HCT116 (cell line): ENCODE measurements around the gene NLRC4. TPM values are rescaled to one million over a fixed set of nuclear protein-coding genes. Genes with fewer than 3 reads are reported as not detected.

ENCODE experiments used
- ATAC-seq: fragments of 200-7000 bp; cut with Tn5 transposase; 2 replicates; pipeline ENCODE4 v1.9.1; 2020; ENCODE audit warnings: mild to moderate bottlenecking, moderate library complexity
- BruUV-seq: library from RNA; stranded (reverse); fragments of 400-500 nt; replicated peaks from 2 replicates; lab custom pipeline; 2021; lab: Mats Ljungman, UMichigan
- CTCF ChIA-PET: fragments of 300-600 bp; sonication (Branson Sonifier 250); formaldehyde crosslinking; loops from one replicate; lab custom pipeline; 2021; ENCODE audit warnings: antibody characterized with exemption; lab: Charles Lee
- POLR2A ChIA-PET: fragments of 300-600, 350-600 bp; sonication (Branson Sonifier 250); formaldehyde crosslinking; loops from one replicate; lab custom pipeline; 2021; ENCODE audit warnings: antibody characterized with exemption; lab: Charles Lee
- RAD21 ChIA-PET, 2 experiments: fragments of 300-600 bp; sonication (Branson Sonifier 250); formaldehyde crosslinking; loops; one replicate each; lab custom pipeline; 2023; ENCODE audit warnings: low total read pairs in 2 of 2; ENCODE audit not compliant: uncharacterized antibody in 2 of 2, unreplicated experiment in 2 of 2, low non-redundant PET in 1 of 2; lab: Charles Lee
- DNase-seq: peaks from one replicate; pipeline ENCODE4 v3.0.0-alpha.2; 2010; ENCODE audit warnings: low read depth, low spot score
- H2AFZ ChIP-seq: fragments of 200-600 bp; shearing (Covaris generic), sonication (generic); 2 replicates; pipeline ENCODE4 v1.6.1; 2017; ENCODE audit warnings: low read depth, mixed run types, mixed read lengths, antibody characterized with exemption, low read length; ENCODE audit not compliant: poor library complexity, severe bottlenecking
- H3K27ac ChIP-seq: 2 replicates; pipeline ENCODE4 v1.5.1; 2012; ENCODE audit warnings: low read depth, low read length
- H3K27me3 ChIP-seq: fragments of 200-600 bp; sonication (generic); 2 replicates; pipeline ENCODE4 v1.6.1; 2016; ENCODE audit warnings: mixed run types, low read length, mixed read lengths; ENCODE audit not compliant: insufficient read depth
- H3K36me3 ChIP-seq, 2 experiments: fragments of 200-500 bp in 1 of 2; fragments of 200-600 bp in 1 of 2; sonication (Bioruptor generic) in 1 of 2; sonication (generic) in 1 of 2; 2 replicates each; pipeline versions ENCODE4 v1.5.1 to v1.6.1; 2014 to 2016; ENCODE audit warnings: low read length in 2 of 2, inconsistent platforms in 1 of 2, mixed read lengths in 1 of 2, mixed run types in 1 of 2; ENCODE audit not compliant: insufficient read depth in 2 of 2, control insufficient read depth in 1 of 2
- H3K4me1 ChIP-seq, 2 experiments: fragments of 200-600 bp in 1 of 2; sonication (generic) in 1 of 2; 2 replicates each; pipeline versions ENCODE4 v1.5.1 to v1.6.1; 2012 to 2017; ENCODE audit warnings: low read length in 2 of 2, inconsistent platforms in 1 of 2, mild to moderate bottlenecking in 1 of 2, mixed read lengths in 1 of 2, mixed run types in 1 of 2, moderate library complexity in 1 of 2; ENCODE audit not compliant: insufficient read depth in 2 of 2, control insufficient read depth in 1 of 2
- H3K4me2 ChIP-seq: fragments of 200-600 bp; sonication (generic); 2 replicates; pipeline ENCODE4 v1.6.1; 2017; ENCODE audit warnings: mixed run types, low read length, mixed read lengths
- H3K4me3 ChIP-seq, 2 experiments: fragments of 200-600 bp in 1 of 2; sonication (generic) in 1 of 2; replicated peaks in 1 of 2; 2 replicates each; pipeline ENCODE4 v1.5.1; 2011 to 2016; ENCODE audit warnings: low read length in 2 of 2, control low read depth in 1 of 2, low read depth in 1 of 2, mild to moderate bottlenecking in 1 of 2, mixed read lengths in 1 of 2, mixed run types in 1 of 2
- H3K79me2 ChIP-seq: fragments of 200-600 bp; sonication (generic); 2 replicates; pipeline ENCODE4 v1.6.1; 2017; ENCODE audit warnings: mild to moderate bottlenecking, mixed run types, low read length, moderate library complexity, mixed read lengths; ENCODE audit not compliant: insufficient read depth
- H3K9ac ChIP-seq: fragments of 200-600 bp; sonication (generic); 2 replicates; pipeline ENCODE4 v1.6.1; 2016; ENCODE audit warnings: low read length, mixed read lengths
- H3K9me2 ChIP-seq: fragments of 200-600 bp; sonication (generic), shearing (Covaris generic); 2 replicates; pipeline ENCODE4 v1.6.1; 2017; ENCODE audit warnings: mixed run types, mild to moderate bottlenecking, moderate library complexity; ENCODE audit not compliant: insufficient read depth
- H3K9me3 ChIP-seq, 2 experiments: fragments of 200-500 bp in 1 of 2; fragments of 200-600 bp in 1 of 2; sonication (Bioruptor generic) in 1 of 2; sonication (generic) in 1 of 2; 2 replicates each; pipeline ENCODE4 v1.6.1; 2014 to 2017; ENCODE audit warnings: low read length in 2 of 2, mixed read lengths in 2 of 2, inconsistent platforms in 1 of 2, low read depth in 1 of 2, mild to moderate bottlenecking in 1 of 2, mixed run types in 1 of 2, moderate library complexity in 1 of 2; ENCODE audit not compliant: control insufficient read depth in 1 of 2, insufficient read depth in 1 of 2
- H4K20me1 ChIP-seq: fragments of 200-600 bp; sonication (generic), shearing (Covaris generic); 2 replicates; pipeline ENCODE4 v1.6.1; 2017; ENCODE audit warnings: mixed run types, mild to moderate bottlenecking, moderate library complexity; ENCODE audit not compliant: insufficient read depth
- ELF1 ChIP-seq: IDR thresholded peaks from 2 replicates; pipeline ENCODE4 v1.6.1; 2012; ENCODE audit warnings: low read depth, borderline replicate concordance
- EZH2 ChIP-seq: fragments of 200-600 bp; sonication (generic); IDR thresholded peaks from 2 replicates; pipeline ENCODE4 v1.6.1; 2017; ENCODE audit warnings: antibody characterized with exemption, mixed run types
- EZH2phosphoT487 ChIP-seq: fragments of 200-600 bp; IDR thresholded peaks from 2 replicates; pipeline ENCODE4 v1.6.1; 2018; ENCODE audit warnings: antibody characterized with exemption, borderline replicate concordance
- FOSL1 ChIP-seq: IDR thresholded peaks from 2 replicates; pipeline ENCODE4 v1.6.1; 2012; ENCODE audit warnings: low read depth
- POLR2A ChIP-seq: IDR thresholded peaks from 2 replicates; pipeline ENCODE4 v1.7.0; 2011; ENCODE audit warnings: borderline replicate concordance; ENCODE audit not compliant: insufficient read depth, insufficient read length; ENCODE audit errors: extremely low read depth
- POLR2AphosphoS5 ChIP-seq: IDR thresholded peaks from 2 replicates; pipeline ENCODE4 v1.6.1; 2011; ENCODE audit warnings: mild to moderate bottlenecking, low read depth, low read length, moderate library complexity
- RAD21 ChIP-seq: IDR thresholded peaks from 2 replicates; pipeline ENCODE4 v1.6.1; 2012; ENCODE audit warnings: low read depth, mild to moderate bottlenecking
- SIN3A ChIP-seq: IDR thresholded peaks from 2 replicates; pipeline ENCODE4 v1.6.1; 2012; ENCODE audit warnings: low read depth
- SP1 ChIP-seq: IDR thresholded peaks from 2 replicates; pipeline ENCODE4 v1.6.1; 2012; ENCODE audit warnings: low read depth
- SRF ChIP-seq: IDR thresholded peaks from 2 replicates; pipeline ENCODE4 v1.6.1; 2012; ENCODE audit warnings: low read depth
- TCF7L2 ChIP-seq: IDR thresholded peaks from 2 replicates; pipeline ENCODE4 v1.7.0; 2011; ENCODE audit warnings: borderline replicate concordance, inconsistent platforms; ENCODE audit not compliant: insufficient read depth, insufficient read length; ENCODE audit errors: extremely low read depth
- YY1 ChIP-seq: IDR thresholded peaks from 2 replicates; pipeline ENCODE4 v1.6.1; 2011; ENCODE audit warnings: low read length, low read depth, moderate library complexity, mild to moderate bottlenecking; ENCODE audit not compliant: insufficient replicate concordance; ENCODE audit errors: extremely low read depth
- ZBTB33 ChIP-seq: IDR thresholded peaks from 2 replicates; pipeline ENCODE4 v1.6.1; 2011; ENCODE audit warnings: mild to moderate bottlenecking, low read length, moderate library complexity; ENCODE audit not compliant: insufficient replicate concordance; ENCODE audit errors: extremely low read depth
- ZNF274 ChIP-seq: fragments of 200-500 bp; sonication (Bioruptor generic); IDR thresholded peaks from 2 replicates; pipeline ENCODE4 v1.6.1; 2014; ENCODE audit warnings: mild to moderate bottlenecking, low read depth, low read length, inconsistent platforms
- intact Hi-C: fragments of 100-400 bp; cut with micrococcal nuclease; formaldehyde crosslinking; loops from 2 replicates; pipeline ENCODE4 v1.10.0; 2022
- total RNA-seq: library from RNA; stranded (reverse); gene quantifications from one replicate; pipeline ENCODE4 v1.2.1, GENCODE V29; 2021; ENCODE audit not compliant: unreplicated experiment

Gene NLRC4
- total RNA-seq, 1 experiment from 2014 or later: not detected

- ChIA-PET RAD21 (no interaction called here), POLR2A (no interaction called here), CTCF (no interaction called here)
- ATAC-seq: no peak
- DNase-seq: no peak
- Histone ChIP-seq H3K9ac (no peak overlapping the region), H3K36me3 (peaks cover 6 to 8% of the 10 kb centered on the region in 2 experiments; a peak in 2 of 4 replicates), H3K27me3 (no peaks in the 10 kb centered on the region), H3K9me2 (no peaks in the 10 kb centered on the region), H3K79me2 (no peaks in the 10 kb centered on the region), H3K4me1 (no peaks in the 10 kb centered on the region), H2AFZ (no peak overlapping the region), H3K4me3 (no peak overlapping the region), H3K4me2 (no peak overlapping the region), H3K9me3 (no peaks in the 10 kb centered on the region), H3K27ac (no peak overlapping the region), H4K20me1 (no peaks in the 10 kb centered on the region)
- TF ChIP-seq ZBTB33 (no peak), SIN3A (no peak), EZH2 (no peak), SP1 (no peak), YY1 (no peak), POLR2A (no peak), RAD21 (no peak), ZNF274 (no peak), TCF7L2 (no peak), POLR2AphosphoS5 (no peak), ELF1 (no peak), FOSL1 (no peak), SRF (no peak), EZH2phosphoT487 (no peak)
- intact Hi-C loops: no loop called here
- no TSS peak for BruUV-seq
Observed at GRCh38 chr2:32200814-32201213, 63.9 kb downstream of the NLRC4 start.
